K562 (cell line): Measurements from ENCODE around the gene NR3C1. TPM values are rescaled to one million over a fixed set of nuclear protein-coding genes. Genes with fewer than 3 reads are reported as not detected.

Experiments
- ATAC-seq: fragments of 200-7000 bp; cut with Tn5 transposase; 3 replicates; pipeline ENCODE4 v1.9.1; 2020; ENCODE audit warnings: moderate library complexity
- BruUV-seq: library from RNA; stranded (reverse); fragments of 400-500 nt; replicated peaks from 2 replicates; lab custom pipeline; 2021; lab: Mats Ljungman, UMichigan
- CTCF ChIA-PET: fragments of 300-600 bp; formaldehyde crosslinking; extraction: SDS; loops from one replicate; lab custom pipeline; 2021; ENCODE audit warnings: low intra/inter-chr PET ratio; lab: Yijun Ruan, JAX
- POLR2A ChIA-PET: fragments of 300-600, 350-650 bp; sonication (Branson Sonifier 250); formaldehyde crosslinking; extraction: SDS; loops from one replicate; lab custom pipeline; 2021; ENCODE audit warnings: antibody characterized with exemption, inconsistent platforms; lab: Yijun Ruan, JAX
- DNase-seq, 4 experiments: peaks; one replicate each; pipeline versions ENCODE4 v3.0.0 to v3.0.0-alpha.2; 2011 to 2018; ENCODE audit warnings: low spot score in 3 of 4, mixed read lengths in 3 of 4; ENCODE audit errors: extremely low read depth in 1 of 4
- FAIRE-seq: peaks from 2 replicates; lab custom pipeline; 2011; peaks lifted over from hg19 to GRCh38; lab: Jason Lieb, UNC
- H2AFZ ChIP-seq: 2 replicates; pipeline ENCODE4 v1.6.0; 2011; ENCODE audit warnings: low read depth, low read length, control low read depth, inconsistent platforms
- H3K27ac ChIP-seq: fragments of 200-600 bp; 3 replicates; pipeline ENCODE4 v1.8.0; 2011; ENCODE audit warnings: low read depth, mild to moderate bottlenecking, control low read depth, inconsistent platforms, low read length, moderate library complexity, mixed read lengths; ENCODE audit errors: extremely low read depth
- H3K27me3 ChIP-seq, 2 experiments: fragments of 300-600 bp in 1 of 2; 2 replicates in 1 of 2; 3 replicates in 1 of 2; pipeline versions ENCODE4 v1.6.0 to v1.8.0; 2011; ENCODE audit warnings: inconsistent platforms in 2 of 2, low read length in 2 of 2, mild to moderate bottlenecking in 1 of 2, mixed read lengths in 1 of 2, moderate library complexity in 1 of 2; ENCODE audit not compliant: control insufficient read depth in 2 of 2, insufficient read depth in 2 of 2
- H3K36me3 ChIP-seq: fragments of 300-600 bp; 3 replicates; pipeline ENCODE4 v1.8.0; 2011; ENCODE audit warnings: mild to moderate bottlenecking, low read length, inconsistent platforms; ENCODE audit not compliant: control insufficient read depth, insufficient read depth
- H3K4me1 ChIP-seq, 2 experiments: fragments of 200-600 bp in 1 of 2; replicated peaks in 1 of 2; 2 replicates in 1 of 2; 3 replicates in 1 of 2; pipeline versions ENCODE4 v1.5.1 to v1.8.0; 2011; ENCODE audit warnings: inconsistent platforms in 2 of 2, low read length in 2 of 2, mild to moderate bottlenecking in 1 of 2, mixed read lengths in 1 of 2, moderate library complexity in 1 of 2; ENCODE audit not compliant: control insufficient read depth in 2 of 2, insufficient read depth in 2 of 2
- H3K4me2 ChIP-seq: 2 replicates; pipeline ENCODE4 v1.6.1; 2011; ENCODE audit warnings: low read length, control low read depth, inconsistent platforms, mixed read lengths; ENCODE audit not compliant: insufficient read depth
- H3K4me3 ChIP-seq: fragments of 200-600 bp; sonication (generic), shearing (Covaris generic); 2 replicates; pipeline ENCODE4 v1.5.1; 2016; ENCODE audit warnings: control low read depth, inconsistent platforms
- H3K79me2 ChIP-seq: fragments of 200-600 bp; 3 replicates; pipeline ENCODE4 v1.8.0; 2011; ENCODE audit warnings: low read length, inconsistent platforms; ENCODE audit not compliant: control insufficient read depth, insufficient read depth
- H3K9ac ChIP-seq, 2 experiments: 2 replicates each; pipeline versions ENCODE4 v1.6.0 to v1.6.1; 2011; ENCODE audit warnings: low read depth in 2 of 2, low read length in 2 of 2, control low read depth in 1 of 2, inconsistent platforms in 1 of 2, mild to moderate bottlenecking in 1 of 2, mixed read lengths in 1 of 2; ENCODE audit not compliant: insufficient read depth in 1 of 2
- H3K9me1 ChIP-seq: one replicate; pipeline ENCODE4 v1.6.0; 2011; ENCODE audit warnings: inconsistent platforms, mild to moderate bottlenecking, low read length, moderate library complexity; ENCODE audit not compliant: control insufficient read depth, insufficient read depth
- H3K9me3 ChIP-seq: replicated peaks from 2 replicates; pipeline ENCODE4 v1.5.1; 2011; ENCODE audit warnings: low read depth, low read length, inconsistent platforms; ENCODE audit not compliant: control insufficient read depth, insufficient read depth
- H4K20me1 ChIP-seq: replicated peaks from 2 replicates; pipeline ENCODE4 v1.6.1; 2011; ENCODE audit warnings: low read length, inconsistent platforms, mixed read lengths; ENCODE audit not compliant: control insufficient read depth, insufficient read depth
- ETS2 ChIP-seq: IDR thresholded peaks from 2 replicates; pipeline ENCODE4 v1.6.1; 2016; ENCODE audit warnings: borderline replicate concordance, missing genetic modification characterization, mild to moderate bottlenecking, moderate library complexity, missing compliant biosample characterization; ENCODE audit not compliant: poor library complexity, severe bottlenecking
- HCFC1 ChIP-seq: IDR thresholded peaks from 2 replicates; pipeline ENCODE4 v1.6.1; 2012; ENCODE audit warnings: low read depth, low read length, improper control_type of control experiment
- MEIS2 ChIP-seq: fragments of 450-650 bp; IDR thresholded peaks from 2 replicates; pipeline ENCODE4 v1.6.1; 2014; ENCODE audit warnings: mild to moderate bottlenecking; ENCODE audit not compliant: partially characterized antibody
- MITF ChIP-seq: IDR thresholded peaks from 2 replicates; pipeline ENCODE4 v1.6.1; 2014; ENCODE audit warnings: antibody characterized with exemption
- WGBS: fragments of 100-300 bp; shearing (Covaris generic); methylation state at CpG from one replicate; pipeline ENCODE4 v1.1.6; 2016; ENCODE audit warnings: low coverage, mixed read lengths; ENCODE audit not compliant: insufficient coverage; ENCODE audit errors: missing lambda C conversion rate; 5-methylcytosine and 5-hydroxymethylcytosine counted together
- in situ Hi-C: fragments of 300-500 bp; cut with MboI; formaldehyde crosslinking; loops from 4 replicates; pipeline ENCODE4 v1.15.0; 2018; ENCODE audit warnings: inconsistent platforms, mixed read lengths
- intact Hi-C: fragments of 100-400 bp; cut with micrococcal nuclease; formaldehyde crosslinking; loops from 2 replicates; pipeline ENCODE4 v1.14.2; 2022
- polyA plus RNA-seq, 8 experiments: library from polyadenylated mRNA; depleted of rRNA in 4 of 8; stranded (reverse) in 5 of 8; unstranded in 3 of 8; fragments of >200 nt; fragmentation: Nextera tagmentation in 2 of 8; fragmentation: Illumina TruSeq in 1 of 8; extraction: Ambion mirVana in 2 of 8; extraction: Trizol in 1 of 8; gene quantifications; 2 replicates each; pipeline versions ENCODE4 v1.2.1 to v1.2.3, GENCODE V29; 2011 to 2014; ENCODE audit warnings: inconsistent platforms in 1 of 8, missing spikeins in 1 of 8
- total RNA-seq, 7 experiments: library from RNA; depleted of rRNA in 6 of 7; stranded (reverse); fragments of >200 nt in 6 of 7; fragmentation: Illumina TruSeq in 2 of 7; extraction: Trizol in 2 of 7; gene quantifications; 2 replicates each; pipeline versions ENCODE4 v1.2.1 to v1.2.3, GENCODE V29; 2011 to 2021; ENCODE audit warnings: low replicate concordance in 1 of 7
- TF ChIP-seq, protein P1 (sequence below), 2 experiments: IDR thresholded peaks in 1 of 2; conservative IDR thresholded peaks in 1 of 2; 2 replicates each; pipeline ENCODE4 v1.6.1; 2016; ENCODE audit warnings: low read depth in 2 of 2, mild to moderate bottlenecking in 1 of 2, missing compliant biosample characterization in 1 of 2, missing genetic modification characterization in 1 of 2, moderate library complexity in 1 of 2

NR3C1 gene
- total and polyA plus RNA-seq, 9 of the 15 experiments (the other 6 are each of a cell fraction or from before 2014, with no cell fraction given) = 8.2 to 36.0 (median 15.0) TPM

DNA sequence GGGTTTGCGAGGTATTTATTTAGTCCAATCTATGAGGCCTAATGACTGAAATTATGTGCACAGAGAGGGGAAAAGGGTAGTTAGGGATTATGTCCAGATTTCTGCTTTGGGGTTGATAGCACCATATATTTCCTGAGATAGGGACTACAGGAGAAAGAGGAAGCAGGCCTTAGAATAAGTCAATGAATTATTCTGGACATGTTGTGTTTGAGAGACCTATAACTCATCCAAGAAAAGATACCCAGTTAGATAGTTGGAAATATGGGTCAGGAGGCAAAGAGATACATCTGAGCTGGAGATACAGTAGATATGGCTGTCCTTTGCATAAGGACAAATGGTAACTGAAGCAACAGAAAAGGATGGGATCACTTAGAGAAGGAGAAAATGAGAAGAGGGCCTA lies 53.1 kb downstream of the NR3C1 start:
- ATAC-seq (no peak), DNase-seq (no peak), FAIRE-seq (no peak)
- intact Hi-C loops (no loop called here), in situ Hi-C loops (no loop called here)
- TF ChIP-seq HCFC1 (no peak), ETS2 (no peak), MITF (no peak), MEIS2 (peak; percentile 55)
- TF ChIP-seq, protein P1, sequence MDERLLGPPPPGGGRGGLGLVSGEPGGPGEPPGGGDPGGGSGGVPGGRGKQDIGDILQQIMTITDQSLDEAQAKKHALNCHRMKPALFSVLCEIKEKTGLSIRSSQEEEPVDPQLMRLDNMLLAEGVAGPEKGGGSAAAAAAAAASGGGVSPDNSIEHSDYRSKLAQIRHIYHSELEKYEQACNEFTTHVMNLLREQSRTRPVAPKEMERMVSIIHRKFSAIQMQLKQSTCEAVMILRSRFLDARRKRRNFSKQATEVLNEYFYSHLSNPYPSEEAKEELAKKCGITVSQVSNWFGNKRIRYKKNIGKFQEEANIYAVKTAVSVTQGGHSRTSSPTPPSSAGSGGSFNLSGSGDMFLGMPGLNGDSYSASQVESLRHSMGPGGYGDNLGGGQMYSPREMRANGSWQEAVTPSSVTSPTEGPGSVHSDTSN (CRISPR knock-in tag; IDR thresholded peaks at IDR 0.05; ENCODE audit: low read depth) = no peak
- TF ChIP-seq, protein P1 (tag; conservative IDR thresholded peaks at IDR 0.05; ENCODE audit: low read depth) = peak; percentile 85
- Histone ChIP-seq H3K4me3 (no peak overlapping the region), H3K36me3 (no peaks in the 10 kb centered on the region), H3K4me2 (no peak overlapping the region), H3K27me3 (no peaks in the 10 kb centered on the region), H4K20me1 (0 out of 2 replicates have a peak, but pooled peaks cover 3% of the 10 kb centered on the region), H3K4me1 (peaks cover 2 to 21% of the 10 kb centered on the region in 2 experiments; a peak in 3 of 5 replicates), H3K27ac (peak overlapping the region; percentile 12; the same call in 1 of the 3 replicates), H3K9ac (no peak overlapping the region), H3K9me3 (no peaks in the 10 kb centered on the region), H3K79me2 (peaks cover 74% of the 10 kb centered on the region), H2AFZ (no peak overlapping the region), H3K9me1 (no peaks in the 10 kb centered on the region)
- ChIA-PET POLR2A (interaction anchor here (0.7 to 1.3 kb wide), 2 partner anchors 11 to 12 kb away, joined by 3 to 6 read pairs; no protein-coding TSS in a partner anchor), CTCF (no interaction called here)
- 100% methylated on average over 1 of the region's 1 CpG for WGBS
- BruUV-seq = no TSS peak
